ENCODE results near the gene SRRM3. TPM values are rescaled to one million over a fixed set of nuclear protein-coding genes. Genes with fewer than 3 reads are reported as not detected.
"Not testable (repeated sequence)": the region's sequence is repeated elsewhere in the genome, so short reads cannot be mapped to it uniquely, and the experiment has no call there.

Gene SRRM3
- total and polyA plus RNA-seq, 9 of the 15 experiments (the other 6 are each of a cell fraction or from before 2014, with no cell fraction given): 0.04 to 0.91 (median 0.46) TPM; not detected in 2

DNA sequence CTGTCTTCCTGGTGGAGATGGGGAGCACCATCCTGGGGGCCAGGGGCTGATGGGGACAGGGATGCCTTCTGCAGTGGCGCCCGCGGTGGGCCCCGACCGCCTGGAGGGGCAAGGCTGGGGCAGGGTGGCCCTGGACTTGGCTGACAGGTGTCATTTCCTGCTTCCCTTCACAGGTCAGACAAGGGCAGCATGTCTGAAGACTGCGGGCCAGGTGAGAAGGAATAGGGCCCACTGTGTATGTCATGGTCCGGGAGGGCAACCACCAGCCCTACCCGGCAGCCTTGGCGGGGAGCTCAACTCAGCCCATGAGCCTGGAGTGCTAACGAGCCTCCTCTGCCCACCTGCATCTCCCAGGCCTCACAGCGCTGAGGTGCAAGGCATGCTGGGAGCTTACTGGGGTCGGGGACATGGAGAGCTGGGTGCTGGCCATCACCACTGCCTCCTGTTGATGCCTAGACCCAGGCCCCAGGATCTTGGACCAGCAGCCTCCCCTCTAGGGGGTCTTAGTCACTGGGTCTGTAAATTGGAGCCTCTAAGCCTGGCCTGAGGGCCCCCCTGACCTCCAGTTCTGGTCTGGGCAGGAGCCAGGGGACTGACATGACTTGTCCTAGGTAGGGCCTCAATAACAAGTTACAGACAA lies 28.0 kb upstream of the SRRM3 start:
- H4K20me1 ChIP-seq (replicated peaks; ENCODE audit: control insufficient read depth, insufficient read depth, low read length): no peaks in the 10 kb centered on the region
- H3K9me1 ChIP-seq (ENCODE audit: control insufficient read depth, insufficient read depth, low read length): no peaks in the 10 kb centered on the region
- intact Hi-C loops (cut with micrococcal nuclease) (no loop called here), in situ Hi-C loops (cut with MboI) (no loop called here)
- H2AFZ ChIP-seq (ENCODE audit: low read depth, low read length): peak overlapping the region; percentile 17; the same call in 1 of the 2 replicates
- no peak overlapping the region for H3K4me3 ChIP-seq
- no peaks in the 10 kb centered on the region for H3K36me3 ChIP-seq (ENCODE audit: control insufficient read depth, insufficient read depth, low read length)
- POLR2A ChIA-PET: interaction anchor here (0.5 to 0.8 kb wide), 2 partner anchors 117 to 194 kb away, joined by 3 read pairs; no protein-coding TSS in a partner anchor
- CTCF ChIA-PET (ENCODE audit: low intra/inter-chr PET ratio): no interaction called here
- ATAC-seq (no peak), DNase-seq (ENCODE audit: extremely low read depth in 1 of 4, low spot score in 3 of 4) (no peak), FAIRE-seq (no peak)
- no peaks in the 10 kb centered on the region for H3K27me3 ChIP-seq (ENCODE audit: control insufficient read depth in 2 of 2, insufficient read depth in 2 of 2, low read length in 2 of 2)
- H3K9me3 ChIP-seq (replicated peaks; ENCODE audit: control insufficient read depth, insufficient read depth, low read depth, low read length): no peaks in the 10 kb centered on the region
- peaks cover 0 to 13% of the 10 kb centered on the region in 2 experiments; a peak in 2 of 5 replicates for H3K4me1 ChIP-seq (replicated peaks in 1 of 2; ENCODE audit: control insufficient read depth in 2 of 2, insufficient read depth in 2 of 2, low read length in 2 of 2)
- no peak overlapping the region for H3K27ac ChIP-seq (ENCODE audit: extremely low read depth, low read depth, low read length)
- no peak for TF ChIP-seq KHSRP (IDR thresholded peaks at IDR 0.05)
- no peak for TF ChIP-seq EP400 (IDR thresholded peaks at IDR 0.05)
- no peak for TF ChIP-seq ZNF175 (CRISPR knock-in tag; IDR thresholded peaks at IDR 0.05; ENCODE audit: low read depth)
- TF ChIP-seq, protein P1, sequence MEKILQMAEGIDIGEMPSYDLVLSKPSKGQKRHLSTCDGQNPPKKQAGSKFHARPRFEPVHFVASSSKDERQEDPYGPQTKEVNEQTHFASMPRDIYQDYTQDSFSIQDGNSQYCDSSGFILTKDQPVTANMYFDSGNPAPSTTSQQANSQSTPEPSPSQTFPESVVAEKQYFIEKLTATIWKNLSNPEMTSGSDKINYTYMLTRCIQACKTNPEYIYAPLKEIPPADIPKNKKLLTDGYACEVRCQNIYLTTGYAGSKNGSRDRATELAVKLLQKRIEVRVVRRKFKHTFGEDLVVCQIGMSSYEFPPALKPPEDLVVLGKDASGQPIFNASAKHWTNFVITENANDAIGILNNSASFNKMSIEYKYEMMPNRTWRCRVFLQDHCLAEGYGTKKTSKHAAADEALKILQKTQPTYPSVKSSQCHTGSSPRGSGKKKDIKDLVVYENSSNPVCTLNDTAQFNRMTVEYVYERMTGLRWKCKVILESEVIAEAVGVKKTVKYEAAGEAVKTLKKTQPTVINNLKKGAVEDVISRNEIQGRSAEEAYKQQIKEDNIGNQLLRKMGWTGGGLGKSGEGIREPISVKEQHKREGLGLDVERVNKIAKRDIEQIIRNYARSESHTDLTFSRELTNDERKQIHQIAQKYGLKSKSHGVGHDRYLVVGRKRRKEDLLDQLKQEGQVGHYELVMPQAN (IDR thresholded peaks at IDR 0.05; ENCODE audit: borderline replicate concordance): no peak
- no peak for TF ChIP-seq NRF1 (conservative IDR thresholded peaks at IDR 0.05 in 1 of 2, IDR thresholded peaks at IDR 0.05 in 1 of 2)
- no peak for TF ChIP-seq ZNF121 (CRISPR knock-in tag; conservative IDR thresholded peaks at IDR 0.05)
- TF ChIP-seq SMARCA4 (IDR thresholded peaks at IDR 0.05): no peak
- TF ChIP-seq CEBPG (CRISPR knock-in tag; IDR thresholded peaks at IDR 0.05): no peak
- no peak for TF ChIP-seq CEBPG (tag; conservative IDR thresholded peaks at IDR 0.05 in 1 of 2, IDR thresholded peaks at IDR 0.05 in 1 of 2)
- no peak for TF ChIP-seq NR3C1 (CRISPR knock-in tag; IDR thresholded peaks at IDR 0.05)
- no peak for TF ChIP-seq THRAP3 (IDR thresholded peaks at IDR 0.05; ENCODE audit: borderline replicate concordance)
- 49% methylated on average over 6 of the region's 12 CpGs for WGBS (ENCODE audit: insufficient coverage, low coverage, missing lambda C conversion rate)
- peak overlapping the region in 1 of 2 experiments; percentile 69; a peak in 2 of 4 replicates for H3K9ac ChIP-seq (ENCODE audit: insufficient read depth in 1 of 2, low read depth in 2 of 2, low read length in 2 of 2)
- BruUV-seq (replicated peaks): no TSS peak
- no peak overlapping the region for H3K4me2 ChIP-seq (ENCODE audit: insufficient read depth, low read length)
- H3K79me2 ChIP-seq (ENCODE audit: control insufficient read depth, insufficient read depth, low read length): no peaks in the 10 kb centered on the region

GRCh38 chr7:76176951-76177350 lies 24.7 kb upstream of the SRRM3 start:
- H3K9me1 ChIP-seq (ENCODE audit: control insufficient read depth, insufficient read depth, low read length); intact Hi-C loops (cut with micrococcal nuclease); H2AFZ ChIP-seq (ENCODE audit: low read depth, low read length); H3K27ac ChIP-seq (ENCODE audit: extremely low read depth, low read depth, low read length); H3K4me2 ChIP-seq (ENCODE audit: insufficient read depth, low read length); BruUV-seq (replicated peaks); H3K4me3 ChIP-seq; H3K27me3 ChIP-seq (ENCODE audit: control insufficient read depth in 2 of 2, insufficient read depth in 2 of 2, low read length in 2 of 2); FAIRE-seq; DNase-seq (ENCODE audit: extremely low read depth in 1 of 4, low spot score in 3 of 4); H3K79me2 ChIP-seq (ENCODE audit: control insufficient read depth, insufficient read depth, low read length); H4K20me1 ChIP-seq (replicated peaks; ENCODE audit: control insufficient read depth, insufficient read depth, low read length); H3K36me3 ChIP-seq (ENCODE audit: control insufficient read depth, insufficient read depth, low read length); H3K9ac ChIP-seq (ENCODE audit: insufficient read depth in 1 of 2, low read depth in 2 of 2, low read length in 2 of 2); H3K9me3 ChIP-seq (replicated peaks; ENCODE audit: control insufficient read depth, insufficient read depth, low read depth, low read length); POLR2A ChIA-PET; ATAC-seq: not testable (repeated sequence)
- 42% methylated on average over 11 of the region's 11 CpGs for WGBS (ENCODE audit: insufficient coverage, low coverage, missing lambda C conversion rate)
- H3K4me1 ChIP-seq (replicated peaks in 1 of 2; ENCODE audit: control insufficient read depth in 2 of 2, insufficient read depth in 2 of 2, low read length in 2 of 2): peaks cover 0 to 17% of the 10 kb centered on the region in 2 experiments; a peak in 2 of 5 replicates
- CTCF ChIA-PET (ENCODE audit: low intra/inter-chr PET ratio): interaction anchor here (0.6 to 3.7 kb wide), 3 partner anchors 86 to 1070 kb away, joined by 3 to 62 read pairs (median 21); no protein-coding TSS in a partner anchor
- in situ Hi-C loops (cut with MboI): loop anchor here (5.0 kb wide), 1 partner anchor 135 kb away; no protein-coding TSS in a partner anchor

Measured in K562 (cell line).